H9 (cell line): Measurements from ENCODE around the gene RTN4R. TPM values are rescaled to one million over a fixed set of nuclear protein-coding genes. Genes with fewer than 3 reads are reported as not detected.

Experiments used
- DNase-seq: peaks from one replicate; pipeline ENCODE4 v3.0.0-alpha.2; 2017
- H2AFZ ChIP-seq: one replicate; pipeline ENCODE4 v1.6.1; 2013; ENCODE audit warnings: mild to moderate bottlenecking, low read length, control low read depth, moderate library complexity
- H2AK5ac ChIP-seq: 2 replicates; pipeline ENCODE4 v1.6.1; 2013; ENCODE audit warnings: low read length, control low read depth, mixed read lengths; ENCODE audit not compliant: insufficient read length
- H2BK120ac ChIP-seq: one replicate; pipeline ENCODE4 v1.6.1; 2013; ENCODE audit warnings: low read depth, mild to moderate bottlenecking, low read length, control low read depth, inconsistent platforms; ENCODE audit not compliant: poor library complexity, severe bottlenecking
- H2BK12ac ChIP-seq: 2 replicates; pipeline ENCODE4 v1.6.1; 2013; ENCODE audit warnings: low read length, control low read depth, mixed read lengths, low read depth; ENCODE audit not compliant: insufficient read length
- H2BK15ac ChIP-seq: 2 replicates; pipeline ENCODE4 v1.6.1; 2013; ENCODE audit warnings: low read depth, low read length, control low read depth
- H2BK20ac ChIP-seq: one replicate; pipeline ENCODE4 v1.6.1; 2013; ENCODE audit warnings: low read depth, mild to moderate bottlenecking, low read length, control low read depth, inconsistent platforms; ENCODE audit not compliant: poor library complexity, severe bottlenecking
- H2BK5ac ChIP-seq: 2 replicates; pipeline ENCODE4 v1.6.1; 2013; ENCODE audit warnings: low read length, control low read depth, mixed read lengths; ENCODE audit not compliant: insufficient read length
- H3K14ac ChIP-seq: 2 replicates; pipeline ENCODE4 v1.6.1; 2013; ENCODE audit warnings: low read length, control low read depth; ENCODE audit not compliant: insufficient read depth
- H3K18ac ChIP-seq: 2 replicates; pipeline ENCODE4 v1.6.1; 2013; ENCODE audit warnings: low read depth, mild to moderate bottlenecking, mixed read lengths, low read length, control low read depth; ENCODE audit not compliant: insufficient read length
- H3K23ac ChIP-seq: 2 replicates; pipeline ENCODE4 v1.6.1; 2013; ENCODE audit warnings: low read length, control low read depth, mixed read lengths, low read depth; ENCODE audit not compliant: insufficient read length
- H3K23me2 ChIP-seq: 2 replicates; pipeline ENCODE4 v1.6.1; 2013; ENCODE audit warnings: low read depth, mild to moderate bottlenecking, mixed read lengths, low read length, control low read depth; ENCODE audit not compliant: insufficient read length, poor library complexity, severe bottlenecking
- H3K27ac ChIP-seq: 2 replicates; pipeline ENCODE4 v1.5.1; 2013; ENCODE audit warnings: low read length, control low read depth, mixed read lengths, low read depth; ENCODE audit not compliant: insufficient read length
- H3K27me3 ChIP-seq: 2 replicates; pipeline ENCODE4 v1.6.1; 2013; ENCODE audit warnings: low read length, control low read depth, inconsistent platforms; ENCODE audit not compliant: insufficient read depth
- H3K4ac ChIP-seq: 2 replicates; pipeline ENCODE4 v1.6.1; 2013; ENCODE audit warnings: low read depth, mild to moderate bottlenecking, control low read depth, inconsistent platforms, low read length, moderate library complexity
- H3K4me1 ChIP-seq: 2 replicates; pipeline ENCODE4 v1.6.1; 2013; ENCODE audit warnings: low read length, control low read depth, inconsistent platforms; ENCODE audit not compliant: insufficient read depth
- H3K4me2 ChIP-seq: 2 replicates; pipeline ENCODE4 v1.6.1; 2013; ENCODE audit warnings: low read length, control low read depth, mixed read lengths; ENCODE audit not compliant: insufficient read length, insufficient read depth
- H3K56ac ChIP-seq: 2 replicates; pipeline ENCODE4 v1.6.1; 2013; ENCODE audit warnings: low read depth, mild to moderate bottlenecking, mixed read lengths, low read length, control low read depth; ENCODE audit not compliant: insufficient read length
- H3K79me1 ChIP-seq: 2 replicates; pipeline ENCODE4 v1.6.1; 2013; ENCODE audit warnings: low read depth, mild to moderate bottlenecking, moderate library complexity, low read length, control low read depth, inconsistent platforms; ENCODE audit not compliant: insufficient read depth, poor library complexity, severe bottlenecking
- H3K79me2 ChIP-seq: 2 replicates; pipeline ENCODE4 v1.6.1; 2013; ENCODE audit warnings: low read length, control low read depth, inconsistent platforms; ENCODE audit not compliant: insufficient read depth
- H3K9ac ChIP-seq: 2 replicates; pipeline ENCODE4 v1.6.1; 2013; ENCODE audit warnings: low read length, control low read depth, mixed read lengths; ENCODE audit not compliant: insufficient read length; ENCODE audit errors: extremely low read depth
- H3K9me3 ChIP-seq: one replicate; pipeline ENCODE4 v1.6.1; 2013; ENCODE audit warnings: low read depth, low read length, inconsistent platforms; ENCODE audit not compliant: control insufficient read depth
- H3T11ph ChIP-seq: one replicate; pipeline ENCODE4 v1.6.1; 2013; ENCODE audit warnings: mild to moderate bottlenecking, low read length, control low read depth, inconsistent platforms
- H4K20me1 ChIP-seq: one replicate; pipeline ENCODE4 v1.6.1; 2013; ENCODE audit not compliant: control insufficient read depth, insufficient read length, insufficient read depth
- H4K5ac ChIP-seq: 2 replicates; pipeline ENCODE4 v1.6.1; 2013; ENCODE audit warnings: low read depth, mild to moderate bottlenecking, mixed read lengths, low read length, control low read depth; ENCODE audit not compliant: insufficient read length
- H4K8ac ChIP-seq: replicated peaks from 2 replicates; pipeline ENCODE4 v1.6.1; 2013; ENCODE audit warnings: low read length, control low read depth, mixed read lengths, low read depth; ENCODE audit not compliant: insufficient read length
- H4K91ac ChIP-seq: 2 replicates; pipeline ENCODE4 v1.6.1; 2013; ENCODE audit warnings: low read depth, mild to moderate bottlenecking, moderate library complexity, mixed read lengths, low read length, control low read depth; ENCODE audit not compliant: insufficient read length
- H3K27ac Mint-ChIP-seq, 3 experiments: 2 replicates in 2 of 3; 3 replicates in 1 of 3; pipeline ENCODE4 v1.8.0; 2020 to 2021; ENCODE audit warnings: mixed read lengths in 3 of 3, mild to moderate bottlenecking in 1 of 3, moderate library complexity in 1 of 3
- H3K27me3 Mint-ChIP-seq: 2 replicates; pipeline ENCODE4 v1.8.0; 2021; ENCODE audit warnings: low read depth, mild to moderate bottlenecking, moderate library complexity, mixed read lengths
- H3K36me3 Mint-ChIP-seq, 3 experiments: 2 replicates in 2 of 3; 3 replicates in 1 of 3; pipeline ENCODE4 v1.8.0; 2020 to 2021; ENCODE audit warnings: low read depth in 3 of 3, mixed read lengths in 3 of 3; ENCODE audit not compliant: insufficient read depth in 1 of 3
- H3K4me1 Mint-ChIP-seq, 2 experiments: 2 replicates each; pipeline ENCODE4 v1.8.0; 2020; ENCODE audit warnings: mixed read lengths in 2 of 2
- H3K4me3 Mint-ChIP-seq, 2 experiments: 2 replicates in 1 of 2; 3 replicates in 1 of 2; pipeline ENCODE4 v1.8.0; 2020 to 2021; ENCODE audit warnings: mild to moderate bottlenecking in 2 of 2, mixed read lengths in 2 of 2, moderate library complexity in 1 of 2
- H3K9me3 Mint-ChIP-seq, 2 experiments: 2 replicates in 1 of 2; 3 replicates in 1 of 2; pipeline ENCODE4 v1.8.0; 2020; ENCODE audit warnings: mild to moderate bottlenecking in 2 of 2, mixed read lengths in 2 of 2, moderate library complexity in 1 of 2
- CTCF ChIP-seq: fragments of 200-600 bp; sonication (generic); conservative IDR thresholded peaks from 3 replicates; pipeline ENCODE4 v1.8.0; 2021; ENCODE audit warnings: antibody characterized with exemption, mild to moderate bottlenecking
- WGBS: extraction: QIAGEN DNeasy Blood & Tissue Kit; methylation state at CpG from one replicate; pipeline ENCODE4 v1.1.7; 2013; ENCODE audit warnings: missing lambda C conversion rate, low lambda C conversion rate, mixed read lengths; ENCODE audit not compliant: insufficient read length; ENCODE audit errors: extremely low coverage; 5-methylcytosine and 5-hydroxymethylcytosine counted together
- total RNA-seq: library from RNA; stranded (reverse); gene quantifications from 2 replicates; pipeline ENCODE4 v1.2.1, GENCODE V29; 2021

RTN4R gene
- total RNA-seq, 1 experiment from 2014 or later = 19.0 TPM

- Histone ChIP-seq H3K79me2 (no peaks in the 10 kb centered on the region), H4K8ac (no peak overlapping the region), H4K91ac (no peak overlapping the region), H4K5ac (no peak overlapping the region), H2AK5ac (no peak overlapping the region), H4K20me1 (peaks cover 5% of the 10 kb centered on the region), H3K23me2 (no peaks in the 10 kb centered on the region), H3K4me1 (peaks cover 5% of the 10 kb centered on the region; the same call in 1 of the 2 replicates), H3K9me3 (no peaks in the 10 kb centered on the region), H3K4me2 (no peak overlapping the region), H3K27me3 (no peaks in the 10 kb centered on the region), H3K14ac (no peak overlapping the region), H2BK15ac (no peak overlapping the region), H2AFZ (no peak overlapping the region), H3K18ac (no peak overlapping the region), H2BK20ac (no peak overlapping the region), H3K4ac (no peak overlapping the region), H3T11ph (no peak overlapping the region), H3K79me1 (no peaks in the 10 kb centered on the region), H3K23ac (no peak overlapping the region), H3K9ac (no peak overlapping the region), H2BK120ac (no peak overlapping the region), H3K27ac (no peak overlapping the region), H3K56ac (no peak overlapping the region), H2BK12ac (no peak overlapping the region), H2BK5ac (no peak overlapping the region)
- peak overlapping the region; percentile 68 to 96 (median 84); a peak in 3 of 7 replicates for H3K27ac Mint-ChIP-seq
- TF ChIP-seq CTCF = no peak
- DNase-seq = no peak
- no CpG with 5 or more reads among the region's 10 CpGs for WGBS
- no peak overlapping the region for H3K4me3 Mint-ChIP-seq
- H3K4me1 Mint-ChIP-seq = peaks cover 27 to 39% of the 10 kb centered on the region in 2 experiments
- H3K9me3 Mint-ChIP-seq = no peaks in the 10 kb centered on the region
- H3K27me3 Mint-ChIP-seq = no peaks in the 10 kb centered on the region
- peaks cover 3 to 8% (median 3%) of the 10 kb centered on the region in 3 experiments; a peak in 4 of 7 replicates for H3K36me3 Mint-ChIP-seq
These were observed 23.9 kb downstream of the RTN4R start for GRCh38 chr22:20244250-20244648.
